ENCODE measurements around the gene S100PBP.
A peak's percentile ranks its signal among the peaks of the same experiment; 100 is the strongest.

Gene S100PBP

DNA sequence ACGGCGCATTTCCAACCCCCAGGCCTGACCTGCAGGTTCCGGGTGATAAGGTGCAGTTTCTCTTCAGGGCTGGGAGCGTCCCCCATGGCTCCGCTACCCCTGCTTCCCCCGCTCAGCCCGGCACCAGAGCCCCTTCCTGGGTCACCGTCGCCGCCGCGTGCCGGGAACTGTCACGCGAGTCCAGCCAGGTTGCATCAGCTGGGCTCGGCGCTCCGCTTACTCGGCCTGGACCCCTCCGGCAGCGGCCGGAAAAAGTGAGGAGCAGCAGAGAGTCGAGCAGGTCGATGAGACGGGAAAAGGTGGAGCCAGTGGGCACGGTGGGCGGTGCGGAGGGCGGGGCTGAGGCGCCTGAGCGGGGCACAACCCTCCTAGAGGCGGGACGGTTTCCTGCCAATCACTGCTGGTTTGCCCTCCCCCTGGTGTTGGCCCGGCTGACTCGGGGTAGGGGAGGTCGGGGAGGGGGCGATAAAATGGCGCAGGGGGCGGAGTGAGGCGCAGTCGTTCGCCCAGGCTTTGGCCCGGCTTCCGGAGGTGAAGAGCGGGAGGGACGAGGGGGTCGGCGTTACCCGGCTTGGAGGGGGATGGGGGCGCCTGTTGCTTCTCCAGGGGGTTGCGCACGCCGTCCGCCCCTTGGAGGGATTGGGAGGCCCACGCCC, at the start of gene S100PBP, which contains the start of gene YARS1:
Gene S100PBP, plus strand, starts transcription at position 495 of the 656 bp plus-strand sequence. CDS start 8,447 bp downstream, outside the sequence.
Gene YARS1, minus strand, starts transcription at position 200 of the 656 bp plus-strand sequence. Its CDS starts 114 bp downstream, at position 86.
- no peaks in the 10 kb centered on the region for H3K9me3 ChIP-seq (replicated peaks in 1 of 11)
- no peaks in the 10 kb centered on the region for H3K27me3 ChIP-seq
- peaks cover 18 to 52% (median 41%) of the 10 kb centered on the region in 11 experiments for H3K36me3 ChIP-seq
- peak within 1 kb of the TSS; percentile 97 to 100 (median 99) for H3K27ac ChIP-seq
- H3K4me1 ChIP-seq, result peaks cover 37 to 64% (median 46%) of the 10 kb centered on the region in 10 experiments
- peak within 1 kb of the TSS; percentile 82 to 99 (median 90) for H3K4me3 ChIP-seq
- TF ChIP-seq Cebpa-rat (IDR thresholded peaks at IDR 0.05), result peak in 8 of 11 experiments; percentile 20 to 77 (median 60); a peak in 10 of 22 replicates
- H3K9ac ChIP-seq, result peak within 1 kb of the TSS; percentile 96 to 99 (median 99)
- peak within 1 kb of the TSS; percentile 88 to 98 (median 93) for H3K4me2 ChIP-seq
- H4K20me1 ChIP-seq, result peaks cover 22 to 55% (median 35%) of the 10 kb centered on the region in 11 experiments; a peak in 20 of 22 replicates

GRCh38 chr1:32768110-32768850, 49.2 kb upstream of the S100PBP start:
- no peak overlapping the region; a peak in 1 of 22 replicates for H3K4me2 ChIP-seq
- H3K9me3 ChIP-seq (replicated peaks in 1 of 11), result no peaks in the 10 kb centered on the region
- peaks cover 2 to 38% (median 10%) of the 10 kb centered on the region in 11 experiments; a peak in 19 of 22 replicates for H4K20me1 ChIP-seq
- H3K36me3 ChIP-seq, result peaks cover 0 to 7% (median 2%) of the 10 kb centered on the region in 11 experiments; a peak in 17 of 22 replicates
- no peaks in the 10 kb centered on the region for H3K27me3 ChIP-seq
- no peak for TF ChIP-seq Cebpa-rat (IDR thresholded peaks at IDR 0.05)
- H3K4me1 ChIP-seq, result peaks cover 8 to 80% (median 57%) of the 10 kb centered on the region in 10 experiments; a peak in 19 of 20 replicates
- peak overlapping the region in 1 of 11 experiments; percentile 34; a peak in 1 of 22 replicates for H3K9ac ChIP-seq
- no peak overlapping the region for H3K27ac ChIP-seq
- no peak overlapping the region for H3K4me3 ChIP-seq

DNA sequence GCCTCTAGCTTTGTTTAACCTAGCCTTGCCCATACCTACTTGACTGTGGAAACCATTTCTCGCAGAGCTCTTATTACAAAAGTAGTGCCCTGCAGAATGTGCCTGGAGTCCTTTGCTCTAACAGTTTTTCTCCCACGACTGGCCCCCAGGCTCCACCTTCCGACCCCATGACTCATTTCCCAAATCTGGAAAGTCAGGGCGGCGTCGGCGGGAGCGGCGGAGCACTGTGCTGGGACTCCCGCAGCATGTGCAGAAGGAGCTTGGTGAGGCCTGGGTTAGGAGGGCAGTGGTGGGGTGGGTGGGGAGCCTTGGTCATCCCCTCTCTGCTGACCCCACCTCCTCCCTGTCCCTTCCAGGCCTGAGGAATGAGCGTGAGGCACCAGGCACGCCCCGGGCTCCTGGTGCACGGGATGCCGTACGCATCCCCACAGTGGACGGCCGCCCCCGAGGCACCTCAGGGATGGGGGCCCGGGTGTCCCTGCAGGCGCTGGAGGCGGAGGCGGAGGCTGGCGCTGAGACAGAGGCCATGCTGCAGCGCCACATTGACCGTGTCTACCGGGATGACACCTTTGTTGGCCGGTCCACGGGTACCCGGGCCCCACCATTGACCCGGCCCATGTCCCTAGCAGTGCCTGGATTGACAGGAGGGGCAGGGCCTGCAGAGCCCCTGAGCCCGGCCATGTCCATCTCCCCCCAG, 47.8 kb upstream of the S100PBP start:
- peaks cover 11 to 52% (median 22%) of the 10 kb centered on the region in 11 experiments; a peak in 20 of 22 replicates for H4K20me1 ChIP-seq
- H3K36me3 ChIP-seq, result peaks cover 11 to 21% (median 16%) of the 10 kb centered on the region in 11 experiments
- peaks cover 8 to 80% (median 66%) of the 10 kb centered on the region in 10 experiments; a peak in 19 of 20 replicates for H3K4me1 ChIP-seq
- H3K9me3 ChIP-seq (replicated peaks in 1 of 11), result no peaks in the 10 kb centered on the region
- peak overlapping the region in 8 of 11 experiments; percentile 19 to 80 (median 72); a peak in 8 of 22 replicates for H3K4me2 ChIP-seq
- 0 out of 22 replicates have a peak overlapping the region, but pooled peaks of 1 of the 11 experiments have one; percentile 14 for H3K9ac ChIP-seq
- no peak for TF ChIP-seq Cebpa-rat (IDR thresholded peaks at IDR 0.05)
- H3K27me3 ChIP-seq, result no peaks in the 10 kb centered on the region
- no peak overlapping the region; a peak in 1 of 22 replicates for H3K27ac ChIP-seq
- no peak overlapping the region for H3K4me3 ChIP-seq

DNA sequence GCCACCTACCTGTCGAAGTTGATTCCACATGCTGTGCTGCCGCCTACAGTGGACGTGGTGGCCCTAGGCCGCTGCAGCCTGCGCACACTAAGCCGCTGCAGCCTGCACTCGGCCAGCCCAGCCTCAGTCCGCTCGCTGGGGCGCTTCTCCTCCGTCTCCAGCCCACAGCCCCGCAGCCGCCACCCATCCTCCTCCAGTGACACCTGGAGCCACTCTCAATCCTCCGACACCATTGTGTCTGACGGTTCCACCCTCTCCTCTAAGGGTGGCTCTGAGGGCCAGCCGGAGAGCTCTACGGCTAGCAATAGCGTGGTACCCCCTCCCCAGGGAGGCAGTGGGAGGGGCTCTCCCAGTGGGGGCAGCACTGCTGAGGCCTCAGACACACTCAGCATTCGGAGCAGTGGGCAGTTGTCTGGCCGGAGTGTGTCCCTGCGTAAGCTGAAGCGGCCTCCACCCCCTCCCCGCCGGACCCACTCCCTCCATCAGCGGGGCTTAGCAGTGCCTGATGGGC, 47.2 kb upstream of the S100PBP start:
- Histone ChIP-seq H3K9me3 (replicated peaks in 1 of 11) (no peaks in the 10 kb centered on the region), H3K4me1 (peaks cover 10 to 78% (median 66%) of the 10 kb centered on the region in 10 experiments; a peak in 19 of 20 replicates), H3K4me3 (no peak overlapping the region; a peak in 1 of 20 replicates), H3K27me3 (no peaks in the 10 kb centered on the region), H4K20me1 (peaks cover 16 to 58% (median 28%) of the 10 kb centered on the region in 11 experiments; a peak in 20 of 22 replicates), H3K36me3 (peaks cover 17 to 27% (median 22%) of the 10 kb centered on the region in 11 experiments), H3K27ac (peak overlapping the region in 2 of 11 experiments; percentile 21 to 40; a peak in 2 of 22 replicates), H3K4me2 (peak overlapping the region in 9 of 11 experiments; percentile 18 to 80 (median 71); a peak in 15 of 22 replicates), H3K9ac (peak overlapping the region in 3 of 11 experiments; percentile 14 to 49 (median 41); a peak in 2 of 22 replicates)
- no peak for TF ChIP-seq Cebpa-rat (IDR thresholded peaks at IDR 0.05)

GRCh38 chr1:32770741-32771548, 46.5 kb upstream of the S100PBP start:
- peaks cover 16 to 78% (median 69%) of the 10 kb centered on the region in 10 experiments for H3K4me1 ChIP-seq
- H3K4me3 ChIP-seq, result no peak overlapping the region; a peak in 1 of 20 replicates
- no peaks in the 10 kb centered on the region for H3K9me3 ChIP-seq (replicated peaks in 1 of 11)
- peak overlapping the region in 2 of 11 experiments; percentile 40 to 55; a peak in 3 of 22 replicates for H3K27ac ChIP-seq
- peaks cover 24 to 33% (median 29%) of the 10 kb centered on the region in 11 experiments for H3K36me3 ChIP-seq
- H3K9ac ChIP-seq, result peak overlapping the region in 4 of 11 experiments; percentile 14 to 59 (median 56); a peak in 8 of 22 replicates
- H3K4me2 ChIP-seq, result peak overlapping the region; percentile 44 to 92 (median 80); a peak in 20 of 22 replicates
- TF ChIP-seq Cebpa-rat (IDR thresholded peaks at IDR 0.05), result no peak
- H3K27me3 ChIP-seq, result no peaks in the 10 kb centered on the region
- peaks cover 23 to 65% (median 35%) of the 10 kb centered on the region in 11 experiments; a peak in 21 of 22 replicates for H4K20me1 ChIP-seq

DNA sequence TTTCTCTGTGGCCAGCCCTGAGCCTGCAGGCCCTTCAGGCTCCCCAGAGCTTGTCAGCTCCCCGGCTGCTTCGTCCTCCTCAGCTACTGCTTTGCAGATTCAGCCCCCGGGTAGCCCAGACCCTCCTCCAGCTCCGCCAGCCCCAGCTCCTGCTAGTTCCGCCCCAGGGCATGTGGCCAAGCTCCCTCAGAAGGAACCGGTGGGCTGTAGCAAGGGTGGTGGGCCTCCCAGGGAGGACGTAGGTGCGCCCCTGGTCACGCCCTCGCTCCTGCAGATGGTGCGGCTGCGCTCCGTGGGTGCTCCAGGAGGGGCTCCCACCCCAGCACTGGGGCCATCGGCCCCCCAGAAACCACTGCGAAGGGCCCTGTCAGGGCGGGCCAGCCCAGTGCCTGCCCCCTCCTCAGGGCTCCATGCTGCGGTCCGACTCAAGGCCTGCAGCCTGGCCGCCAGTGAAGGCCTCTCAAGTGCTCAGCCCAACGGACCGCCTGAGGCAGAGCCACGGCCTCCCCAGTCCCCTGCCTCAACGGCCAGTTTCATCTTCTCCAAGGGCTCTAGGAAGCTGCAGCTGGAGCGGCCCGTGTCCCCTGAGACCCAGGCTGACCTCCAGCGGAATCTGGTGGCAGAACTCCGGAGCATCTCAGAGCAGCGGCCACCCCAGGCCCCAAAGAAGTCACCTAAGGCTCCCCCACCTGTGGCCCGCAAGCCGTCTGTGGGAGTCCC, 45.7 kb upstream of the S100PBP start:
- no peak overlapping the region for H3K4me3 ChIP-seq
- peaks cover 32 to 41% (median 36%) of the 10 kb centered on the region in 11 experiments for H3K36me3 ChIP-seq
- peaks cover 18 to 75% (median 65%) of the 10 kb centered on the region in 10 experiments for H3K4me1 ChIP-seq
- H3K9ac ChIP-seq, result peak overlapping the region in 10 of 11 experiments; percentile 6 to 68 (median 48); a peak in 13 of 22 replicates
- no peaks in the 10 kb centered on the region for H3K27me3 ChIP-seq
- peak overlapping the region; percentile 44 to 92 (median 80) for H3K4me2 ChIP-seq
- peaks cover 26 to 66% (median 41%) of the 10 kb centered on the region in 11 experiments; a peak in 21 of 22 replicates for H4K20me1 ChIP-seq
- no peak for TF ChIP-seq Cebpa-rat (IDR thresholded peaks at IDR 0.05)
- H3K27ac ChIP-seq, result peak overlapping the region in 4 of 11 experiments; percentile 22 to 55 (median 46); a peak in 7 of 22 replicates
- H3K9me3 ChIP-seq (replicated peaks in 1 of 11), result no peaks in the 10 kb centered on the region
